ENCODE data around the gene SGK1.
"Not testable (repeated sequence)": the region's sequence is repeated elsewhere in the genome, so short reads cannot be mapped to it uniquely, and the experiment has no call there.

Gene SGK1

GRCh38 chr6:134217798-134218140, 100.1 kb downstream of the SGK1 start:
- Mint-ChIP-seq H3K36me3 (ENCODE audit: low read depth) (peaks cover 12% of the 10 kb centered on the region), H3K27me3 (ENCODE audit: low read depth) (no peaks in the 10 kb centered on the region), H3K9me3 (peaks cover 5% of the 10 kb centered on the region), H3K4me1 (ENCODE audit: low read depth) (peaks cover 7% of the 10 kb centered on the region), H3K27ac (no peak overlapping the region), H3K4me3 (no peak overlapping the region)

- Mint-ChIP-seq H3K27ac (no peak overlapping the region), H3K4me3 (no peak overlapping the region), H3K27me3 (ENCODE audit: low read depth) (no peaks in the 10 kb centered on the region), H3K36me3 (ENCODE audit: low read depth) (peaks cover 12% of the 10 kb centered on the region), H3K4me1 (ENCODE audit: low read depth) (peaks cover 7% of the 10 kb centered on the region), H3K9me3 (peaks cover 5% of the 10 kb centered on the region)
Measured at GRCh38 chr6:134217105-134217797, 100.7 kb downstream of the SGK1 start.

- H3K27me3 Mint-ChIP-seq (ENCODE audit: low read depth), result no peaks in the 10 kb centered on the region
- peaks cover 12% of the 10 kb centered on the region for H3K36me3 Mint-ChIP-seq (ENCODE audit: low read depth)
- peaks cover 7% of the 10 kb centered on the region for H3K4me1 Mint-ChIP-seq (ENCODE audit: low read depth)
- no peak overlapping the region for H3K4me3 Mint-ChIP-seq
- peaks cover 5% of the 10 kb centered on the region for H3K9me3 Mint-ChIP-seq
- no peak overlapping the region for H3K27ac Mint-ChIP-seq
Measured at GRCh38 chr6:134216301-134217010, 101.5 kb downstream of the SGK1 start.

GRCh38 chr6:134213410-134213809, 104.5 kb downstream of the SGK1 start:
- H3K27ac Mint-ChIP-seq; H3K4me3 Mint-ChIP-seq; H3K9me3 Mint-ChIP-seq; H3K4me1 Mint-ChIP-seq (ENCODE audit: low read depth); H3K27me3 Mint-ChIP-seq (ENCODE audit: low read depth): not testable (repeated sequence)
- H3K36me3 Mint-ChIP-seq (ENCODE audit: low read depth), result peaks cover 12% of the 10 kb centered on the region

GRCh38 chr6:134211297-134211696, 106.6 kb downstream of the SGK1 start:
- no peak overlapping the region for H3K4me3 Mint-ChIP-seq
- H3K36me3 Mint-ChIP-seq (ENCODE audit: low read depth), result peaks cover 1% of the 10 kb centered on the region
- no peaks in the 10 kb centered on the region for H3K27me3 Mint-ChIP-seq (ENCODE audit: low read depth)
- peaks cover 3% of the 10 kb centered on the region for H3K4me1 Mint-ChIP-seq (ENCODE audit: low read depth)
- H3K27ac Mint-ChIP-seq, result no peak overlapping the region
- no peaks in the 10 kb centered on the region for H3K9me3 Mint-ChIP-seq

GRCh38 chr6:134207421-134207820, 110.5 kb downstream of the SGK1 start:
- no peaks in the 10 kb centered on the region for H3K27me3 Mint-ChIP-seq (ENCODE audit: low read depth)
- H3K9me3 Mint-ChIP-seq, result peaks cover 10% of the 10 kb centered on the region
- no peak overlapping the region for H3K27ac Mint-ChIP-seq
- peaks cover 3% of the 10 kb centered on the region for H3K4me1 Mint-ChIP-seq (ENCODE audit: low read depth)
- peaks cover 7% of the 10 kb centered on the region for H3K36me3 Mint-ChIP-seq (ENCODE audit: low read depth)
- H3K4me3 Mint-ChIP-seq, result no peak overlapping the region

GRCh38 chr6:134205366-134205765, 112.5 kb downstream of the SGK1 start:
- H3K27me3 Mint-ChIP-seq (ENCODE audit: low read depth), result no peaks in the 10 kb centered on the region

GRCh38 chr6:134204759-134205158, 113.2 kb downstream of the SGK1 start:
- H3K27ac Mint-ChIP-seq; H3K27me3 Mint-ChIP-seq (ENCODE audit: low read depth); H3K9me3 Mint-ChIP-seq; H3K4me1 Mint-ChIP-seq (ENCODE audit: low read depth); H3K36me3 Mint-ChIP-seq (ENCODE audit: low read depth); H3K4me3 Mint-ChIP-seq: not testable (repeated sequence)

More at GRCh38 chr6:134205366-134205765, 112.5 kb downstream of the SGK1 start:
- no peak overlapping the region for H3K4me3 Mint-ChIP-seq
- H3K27ac Mint-ChIP-seq, result no peak overlapping the region
- peaks cover 5% of the 10 kb centered on the region for H3K4me1 Mint-ChIP-seq (ENCODE audit: low read depth)
- H3K9me3 Mint-ChIP-seq, result peaks cover 10% of the 10 kb centered on the region
- H3K36me3 Mint-ChIP-seq (ENCODE audit: low read depth), result peaks cover 7% of the 10 kb centered on the region

GRCh38 chr6:134204031-134204430, 113.9 kb downstream of the SGK1 start:
- Mint-ChIP-seq H3K4me3 (no peak overlapping the region), H3K36me3 (ENCODE audit: low read depth) (peaks cover 7% of the 10 kb centered on the region), H3K9me3 (peaks cover 10% of the 10 kb centered on the region), H3K4me1 (ENCODE audit: low read depth) (peaks cover 11% of the 10 kb centered on the region), H3K27me3 (ENCODE audit: low read depth) (no peaks in the 10 kb centered on the region), H3K27ac (no peak overlapping the region)

- peaks cover 19% of the 10 kb centered on the region for H3K4me1 Mint-ChIP-seq (ENCODE audit: low read depth)
- H3K9me3 Mint-ChIP-seq, result peaks cover 10% of the 10 kb centered on the region
- no peak overlapping the region for H3K27ac Mint-ChIP-seq
- no peak overlapping the region for H3K4me3 Mint-ChIP-seq
- H3K36me3 Mint-ChIP-seq (ENCODE audit: low read depth), result peaks cover 9% of the 10 kb centered on the region
- H3K27me3 Mint-ChIP-seq (ENCODE audit: low read depth), result no peaks in the 10 kb centered on the region
Measured at GRCh38 chr6:134201716-134202115, 116.2 kb downstream of the SGK1 start.

- Mint-ChIP-seq H3K9me3 (peaks cover 10% of the 10 kb centered on the region), H3K4me1 (ENCODE audit: low read depth) (peaks cover 23% of the 10 kb centered on the region), H3K4me3 (no peak overlapping the region), H3K36me3 (ENCODE audit: low read depth) (peaks cover 9% of the 10 kb centered on the region), H3K27ac (peak overlapping the region; percentile 49), H3K27me3 (ENCODE audit: low read depth) (no peaks in the 10 kb centered on the region)
Measured at GRCh38 chr6:134199848-134200606, 117.9 kb downstream of the SGK1 start.

- Mint-ChIP-seq H3K4me3 (no peak overlapping the region), H3K36me3 (ENCODE audit: low read depth) (peaks cover 2% of the 10 kb centered on the region), H3K4me1 (ENCODE audit: low read depth) (peaks cover 25% of the 10 kb centered on the region), H3K9me3 (peaks cover under 1% of the 10 kb centered on the region), H3K27me3 (ENCODE audit: low read depth) (no peaks in the 10 kb centered on the region), H3K27ac (no peak overlapping the region)
Measured at GRCh38 chr6:134198093-134198492, 119.8 kb downstream of the SGK1 start.

GRCh38 chr6:134197685-134198084, 120.2 kb downstream of the SGK1 start:
- not testable (repeated sequence) for H3K4me3 Mint-ChIP-seq; H3K9me3 Mint-ChIP-seq; H3K36me3 Mint-ChIP-seq (ENCODE audit: low read depth); H3K27ac Mint-ChIP-seq; H3K27me3 Mint-ChIP-seq (ENCODE audit: low read depth)
- peaks cover 25% of the 10 kb centered on the region for H3K4me1 Mint-ChIP-seq (ENCODE audit: low read depth)

GRCh38 chr6:134196568-134197193, 121.2 kb downstream of the SGK1 start:
- H3K4me3 Mint-ChIP-seq, result no peak overlapping the region
- H3K27ac Mint-ChIP-seq, result peak overlapping the region; percentile 20
- peaks cover 24% of the 10 kb centered on the region for H3K4me1 Mint-ChIP-seq (ENCODE audit: low read depth)

More at GRCh38 chr6:134196568-134197193, 121.2 kb downstream of the SGK1 start:
- H3K36me3 Mint-ChIP-seq (ENCODE audit: low read depth), result peaks cover 2% of the 10 kb centered on the region
- no peaks in the 10 kb centered on the region for H3K27me3 Mint-ChIP-seq (ENCODE audit: low read depth)
- no peaks in the 10 kb centered on the region for H3K9me3 Mint-ChIP-seq

All from T-helper 1 cell treated with Interleukin-12 subunit alpha and Interleukin-12 subunit beta and Interleukin-4 antibody, amounts not matched to agents 30 μg/mL and 1 μg/mL, for 36 hours (primary cell).